Measurements from ENCODE around the gene LRPAP1. TPM values are rescaled to one million over a fixed set of nuclear protein-coding genes. Genes with fewer than 3 reads are reported as not detected.

The LRPAP1 gene
- total RNA-seq, 1 experiment from 2014 or later: 90.8 TPM

- TF ChIP-seq ZNF532 (CRISPR knock-in tag; IDR thresholded peaks at IDR 0.05; ENCODE audit: borderline replicate concordance) (no peak), FOXK1 (CRISPR knock-in tag; IDR thresholded peaks at IDR 0.05) (no peak)
- TF ChIP-seq, protein P1, sequence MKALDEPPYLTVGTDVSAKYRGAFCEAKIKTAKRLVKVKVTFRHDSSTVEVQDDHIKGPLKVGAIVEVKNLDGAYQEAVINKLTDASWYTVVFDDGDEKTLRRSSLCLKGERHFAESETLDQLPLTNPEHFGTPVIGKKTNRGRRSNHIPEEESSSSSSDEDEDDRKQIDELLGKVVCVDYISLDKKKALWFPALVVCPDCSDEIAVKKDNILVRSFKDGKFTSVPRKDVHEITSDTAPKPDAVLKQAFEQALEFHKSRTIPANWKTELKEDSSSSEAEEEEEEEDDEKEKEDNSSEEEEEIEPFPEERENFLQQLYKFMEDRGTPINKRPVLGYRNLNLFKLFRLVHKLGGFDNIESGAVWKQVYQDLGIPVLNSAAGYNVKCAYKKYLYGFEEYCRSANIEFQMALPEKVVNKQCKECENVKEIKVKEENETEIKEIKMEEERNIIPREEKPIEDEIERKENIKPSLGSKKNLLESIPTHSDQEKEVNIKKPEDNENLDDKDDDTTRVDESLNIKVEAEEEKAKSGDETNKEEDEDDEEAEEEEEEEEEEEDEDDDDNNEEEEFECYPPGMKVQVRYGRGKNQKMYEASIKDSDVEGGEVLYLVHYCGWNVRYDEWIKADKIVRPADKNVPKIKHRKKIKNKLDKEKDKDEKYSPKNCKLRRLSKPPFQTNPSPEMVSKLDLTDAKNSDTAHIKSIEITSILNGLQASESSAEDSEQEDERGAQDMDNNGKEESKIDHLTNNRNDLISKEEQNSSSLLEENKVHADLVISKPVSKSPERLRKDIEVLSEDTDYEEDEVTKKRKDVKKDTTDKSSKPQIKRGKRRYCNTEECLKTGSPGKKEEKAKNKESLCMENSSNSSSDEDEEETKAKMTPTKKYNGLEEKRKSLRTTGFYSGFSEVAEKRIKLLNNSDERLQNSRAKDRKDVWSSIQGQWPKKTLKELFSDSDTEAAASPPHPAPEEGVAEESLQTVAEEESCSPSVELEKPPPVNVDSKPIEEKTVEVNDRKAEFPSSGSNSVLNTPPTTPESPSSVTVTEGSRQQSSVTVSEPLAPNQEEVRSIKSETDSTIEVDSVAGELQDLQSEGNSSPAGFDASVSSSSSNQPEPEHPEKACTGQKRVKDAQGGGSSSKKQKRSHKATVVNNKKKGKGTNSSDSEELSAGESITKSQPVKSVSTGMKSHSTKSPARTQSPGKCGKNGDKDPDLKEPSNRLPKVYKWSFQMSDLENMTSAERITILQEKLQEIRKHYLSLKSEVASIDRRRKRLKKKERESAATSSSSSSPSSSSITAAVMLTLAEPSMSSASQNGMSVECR (CRISPR knock-in tag; IDR thresholded peaks at IDR 0.05; ENCODE audit: borderline replicate concordance): no peak
Measured at GRCh38 chr4:3523628-3524221, 8.5 kb downstream of the LRPAP1 start (continued).

DNA sequence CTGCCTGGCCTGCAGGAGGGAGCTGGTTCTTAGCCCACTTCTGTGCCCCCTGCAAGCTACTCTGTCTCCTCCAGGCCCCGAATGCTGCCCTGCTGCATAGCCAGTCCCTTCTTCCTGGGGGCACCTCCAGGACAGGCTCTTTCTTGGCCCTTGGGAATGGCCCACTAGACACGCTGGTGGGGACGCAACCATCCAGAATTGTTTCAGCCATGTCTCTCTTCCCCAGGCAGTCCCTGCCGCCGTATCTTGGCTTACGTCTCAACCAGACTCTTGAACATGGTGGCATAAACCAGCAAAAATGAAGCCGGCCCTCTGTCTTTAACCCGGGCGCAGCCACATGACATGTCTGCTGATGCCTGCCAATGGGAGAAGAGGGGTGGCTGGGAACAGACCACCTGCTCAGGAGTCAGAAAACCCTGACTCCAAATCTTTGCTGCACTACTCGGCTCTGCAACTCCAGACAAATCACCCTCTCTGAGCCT lies 9.0 kb downstream of the LRPAP1 start:
- Mint-ChIP-seq H3K4me1 (no peaks in the 10 kb centered on the region), H3K27ac (no peak overlapping the region), H3K36me3 (peaks cover 25% of the 10 kb centered on the region), H3K9me3 (no peaks in the 10 kb centered on the region), H3K27me3 (ENCODE audit: low read depth) (no peaks in the 10 kb centered on the region), H3K4me3 (no peak overlapping the region)
- ATAC-seq: no peak
- POLR2A ChIA-PET: no interaction called here
- CTCF ChIA-PET: no interaction called here
- DNase-seq (ENCODE audit: low spot score): peak; percentile 4
- no peak for TF ChIP-seq ZNF532 (CRISPR knock-in tag; IDR thresholded peaks at IDR 0.05; ENCODE audit: borderline replicate concordance)
- no peak for TF ChIP-seq IRF2 (CRISPR knock-in tag; IDR thresholded peaks at IDR 0.05; ENCODE audit: borderline replicate concordance, low read depth)
- no peak for TF ChIP-seq SOX15 (CRISPR knock-in tag; IDR thresholded peaks at IDR 0.05)
- no peak for TF ChIP-seq ATF1 (CRISPR knock-in tag; IDR thresholded peaks at IDR 0.05)
- TF ChIP-seq, protein P2, sequence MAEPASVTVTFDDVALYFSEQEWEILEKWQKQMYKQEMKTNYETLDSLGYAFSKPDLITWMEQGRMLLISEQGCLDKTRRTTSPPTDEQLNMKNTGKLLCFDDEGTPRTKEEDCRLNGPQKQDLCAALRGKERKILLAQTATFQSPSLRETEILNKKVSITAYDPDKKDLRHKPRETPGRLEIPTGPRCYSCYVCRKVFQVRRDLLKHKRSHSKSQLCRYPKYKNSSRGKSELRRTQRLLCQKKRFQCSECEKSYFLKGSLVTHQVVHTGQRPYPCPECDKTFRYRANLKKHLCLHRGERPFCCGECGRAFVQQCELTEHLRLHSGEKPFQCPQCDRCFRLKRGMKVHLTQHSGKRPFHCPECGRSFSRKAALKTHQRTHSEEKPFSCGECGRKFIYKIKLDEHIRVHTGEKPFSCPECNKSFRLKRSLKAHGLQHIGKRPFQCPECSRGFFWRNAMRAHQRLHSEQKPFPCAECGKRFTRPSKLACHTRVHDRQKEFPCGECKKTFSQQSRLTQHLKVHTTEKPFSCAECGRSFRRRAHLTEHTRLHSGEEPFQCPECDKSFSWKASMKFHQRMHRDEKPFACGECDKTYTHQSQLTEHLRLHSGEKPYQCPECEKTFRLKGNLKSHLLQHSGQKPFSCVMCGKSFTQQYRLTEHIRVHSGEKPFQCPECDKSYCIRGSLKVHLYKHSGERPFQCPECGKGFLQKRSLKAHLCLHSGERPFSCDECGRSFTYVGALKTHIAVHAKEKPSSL (CRISPR knock-in tag; conservative IDR thresholded peaks at IDR 0.05): no peak
- no peak for TF ChIP-seq FOXP4 (CRISPR knock-in tag; IDR thresholded peaks at IDR 0.05)
- TF ChIP-seq TEAD1 (CRISPR knock-in tag; IDR thresholded peaks at IDR 0.05): no peak
- TF ChIP-seq NFATC4 (CRISPR knock-in tag; IDR thresholded peaks at IDR 0.05): no peak
- TF ChIP-seq PRDM15 (CRISPR knock-in tag; IDR thresholded peaks at IDR 0.05): no peak
